IPS DF 4.7 (cell line): ENCODE measurements around the gene CDH6.

Experiments used
- DNase-seq: peaks from one replicate; pipeline ENCODE4 v3.0.0-alpha.2; 2013; ENCODE audit warnings: low spot score; ENCODE audit errors: extremely low read depth

Gene CDH6

GRCh38 chr5:31250201-31250600, 56.7 kb downstream of the CDH6 start:
- no peak for DNase-seq

DNA sequence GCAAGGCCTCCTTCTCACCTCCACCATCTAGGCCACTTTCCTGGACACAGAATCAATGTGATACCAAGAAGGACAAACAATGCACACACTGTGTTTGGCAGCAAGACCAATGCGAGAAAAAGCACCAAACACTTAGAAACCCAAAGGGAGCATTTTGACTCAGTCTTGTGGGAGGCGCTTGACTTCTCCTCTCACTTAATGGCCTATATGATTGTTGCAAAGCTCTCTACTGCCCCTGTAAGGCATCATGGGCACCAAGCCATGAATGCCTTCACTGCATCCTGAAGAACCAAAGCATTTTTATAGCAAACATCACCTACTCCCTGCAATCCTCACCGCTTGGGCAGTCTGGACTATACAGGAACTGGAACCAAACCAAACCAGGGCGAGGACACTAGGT, 57.5 kb downstream of the CDH6 start:
- no peak for DNase-seq

GRCh38 chr5:31255041-31255440, 61.6 kb downstream of the CDH6 start:
- DNase-seq = no peak

- no peak for DNase-seq
Observed at GRCh38 chr5:31268256-31268655, 74.8 kb downstream of the CDH6 start.

- DNase-seq = no peak
Observed at GRCh38 chr5:31268686-31269085, 75.2 kb downstream of the CDH6 start.

- no peak for DNase-seq
Observed at GRCh38 chr5:31269259-31269658, 75.8 kb downstream of the CDH6 start.

- no peak for DNase-seq
Observed at GRCh38 chr5:31270396-31270795, 76.9 kb downstream of the CDH6 start.

GRCh38 chr5:31271567-31271966, 78.1 kb downstream of the CDH6 start:
- no peak for DNase-seq

DNA sequence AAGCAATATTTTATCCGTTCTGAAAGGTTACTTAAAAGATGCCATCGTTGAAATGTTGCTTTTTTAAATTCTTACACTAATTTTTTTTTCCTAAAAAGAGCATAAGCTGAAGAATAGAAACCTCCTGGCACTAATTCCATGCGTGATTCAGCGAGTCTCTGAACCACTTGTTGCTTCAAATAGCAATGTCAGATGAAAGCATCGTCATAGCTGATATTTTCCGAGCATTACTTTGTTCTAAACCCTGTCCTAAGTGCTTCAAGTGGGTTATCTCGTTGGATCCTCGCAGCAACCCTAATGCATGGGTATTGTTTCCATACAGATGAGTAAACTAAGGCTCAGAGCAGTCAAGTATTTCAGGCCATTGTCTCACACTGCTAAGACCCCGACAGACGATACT, 79.7 kb downstream of the CDH6 start:
- no peak for DNase-seq

DNA sequence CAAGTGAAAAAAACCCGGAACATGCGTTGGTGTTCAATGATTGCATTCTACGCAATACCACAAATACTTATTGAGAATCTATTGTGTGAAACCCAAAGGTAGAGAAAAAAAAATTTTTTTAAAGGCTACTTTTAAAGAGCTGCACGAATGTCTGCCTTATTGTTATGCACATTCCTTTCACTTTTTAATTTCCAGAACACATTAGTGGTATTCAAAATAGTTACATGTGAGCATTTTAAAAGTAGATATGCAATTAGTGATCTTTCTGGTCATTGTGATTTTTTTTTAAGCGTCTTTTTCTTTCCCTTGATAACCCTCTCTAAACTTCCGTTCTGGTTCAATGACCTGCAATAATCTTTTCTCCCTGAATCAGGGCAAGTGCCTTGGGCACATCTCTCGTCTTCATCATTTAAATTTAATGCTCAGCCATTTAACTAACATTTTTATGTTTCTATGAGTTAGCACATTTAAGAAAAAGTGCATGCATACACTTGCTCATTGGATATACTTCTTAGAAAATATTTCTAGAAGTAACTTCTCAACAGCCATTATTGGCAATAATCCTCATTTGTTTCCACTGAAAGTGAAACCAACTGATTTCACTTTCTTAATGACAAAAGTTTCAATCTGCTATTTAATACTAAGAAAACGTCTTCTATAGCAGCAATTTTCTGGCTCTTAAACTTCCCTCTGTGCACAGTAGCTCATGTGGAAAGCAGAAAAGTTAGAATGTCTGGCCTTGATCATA, 80.3 kb downstream of the CDH6 start:
- DNase-seq = no peak

- no peak for DNase-seq
Observed at GRCh38 chr5:31280210-31280609, 86.7 kb downstream of the CDH6 start.

GRCh38 chr5:31283326-31283725, 89.8 kb downstream of the CDH6 start:
- DNase-seq = no peak

DNA sequence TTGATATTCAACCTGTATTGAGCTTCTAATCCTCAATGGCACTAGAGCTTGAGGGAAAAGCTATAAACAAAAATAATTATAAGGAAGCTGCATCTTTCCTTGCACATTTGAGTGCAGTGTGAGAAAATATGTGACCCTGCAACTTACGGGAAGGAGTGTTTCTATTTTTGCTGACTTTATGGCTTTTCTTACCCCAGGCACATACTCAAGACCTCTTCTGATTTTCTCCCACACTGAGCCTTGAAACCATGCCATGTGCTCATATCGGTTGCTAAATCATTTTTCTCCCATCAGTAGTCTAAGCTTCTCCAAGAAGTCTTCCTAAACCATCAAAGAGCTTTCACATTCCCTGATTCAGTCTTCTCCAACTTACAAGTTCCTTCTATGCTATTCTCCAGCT, 91.5 kb downstream of the CDH6 start:
- DNase-seq = no peak

GRCh38 chr5:31287985-31288384, 94.5 kb downstream of the CDH6 start:
- no peak for DNase-seq

GRCh38 chr5:31289429-31289828, 95.9 kb downstream of the CDH6 start:
- DNase-seq = no peak

DNA sequence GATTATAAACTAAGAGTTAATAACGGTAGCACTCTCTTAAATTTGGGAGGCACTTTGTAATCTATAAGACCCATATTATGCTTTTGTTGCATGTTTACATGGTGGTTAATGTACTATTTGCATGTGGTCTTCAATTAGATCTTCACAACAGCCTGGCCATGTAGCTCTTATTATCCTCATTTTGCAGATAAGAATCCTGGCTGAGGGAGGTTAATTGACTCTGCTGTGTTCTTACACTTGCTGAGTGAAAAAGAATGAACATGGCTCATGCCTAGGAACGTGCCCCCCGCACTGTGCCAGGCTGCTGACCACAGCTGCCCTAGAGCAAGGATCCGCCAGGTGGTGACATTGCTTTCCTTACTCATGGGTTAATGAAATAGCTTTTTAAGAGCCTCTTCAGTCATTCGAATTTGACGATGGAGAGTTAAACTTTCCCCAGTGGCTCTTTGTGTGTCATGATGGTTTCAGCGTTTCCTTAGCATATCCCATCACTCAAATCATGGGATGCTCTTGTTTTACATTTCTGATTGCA, 97.9 kb downstream of the CDH6 start:
- DNase-seq = no peak

DNA sequence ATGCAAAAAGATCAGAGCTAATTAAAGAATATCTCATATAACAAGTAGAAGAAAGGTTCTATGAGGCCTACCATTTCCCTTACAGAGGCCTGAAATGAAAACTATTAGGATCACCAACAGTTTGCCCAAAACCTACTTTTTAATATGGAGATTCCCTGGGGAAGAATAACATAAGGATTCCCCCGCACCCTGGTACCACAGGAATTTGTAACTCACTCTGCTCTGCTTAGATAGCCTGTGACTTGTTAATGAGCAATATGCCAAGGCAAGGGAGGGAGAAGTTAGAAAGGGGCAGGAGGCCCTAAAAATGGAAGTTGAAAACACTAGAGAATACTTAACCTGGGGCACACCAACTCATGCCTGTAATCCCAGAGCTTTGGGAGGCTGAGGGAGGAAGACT, 107.0 kb downstream of the CDH6 start:
- DNase-seq = no peak

DNA sequence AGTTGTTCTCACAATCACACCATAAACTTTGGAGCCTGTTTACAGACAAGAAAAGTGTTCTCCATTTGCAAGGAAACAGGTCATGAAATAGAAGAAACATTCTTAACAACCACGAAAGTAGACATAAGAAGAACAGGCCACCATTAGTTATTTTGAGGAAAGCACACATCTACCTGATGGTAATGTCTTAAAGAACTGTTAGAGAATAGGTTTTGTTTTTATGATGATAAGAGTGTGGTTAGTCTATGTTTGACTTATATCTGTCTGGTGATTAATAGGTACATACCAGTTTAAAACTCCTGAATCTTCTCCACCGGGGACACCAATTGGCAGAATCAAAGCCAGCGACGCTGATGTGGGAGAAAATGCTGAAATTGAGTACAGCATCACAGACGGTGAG, 108.3 kb downstream of the CDH6 start:
- no peak for DNase-seq

GRCh38 chr5:31303688-31304087, 110.2 kb downstream of the CDH6 start:
- DNase-seq = no peak

DNA sequence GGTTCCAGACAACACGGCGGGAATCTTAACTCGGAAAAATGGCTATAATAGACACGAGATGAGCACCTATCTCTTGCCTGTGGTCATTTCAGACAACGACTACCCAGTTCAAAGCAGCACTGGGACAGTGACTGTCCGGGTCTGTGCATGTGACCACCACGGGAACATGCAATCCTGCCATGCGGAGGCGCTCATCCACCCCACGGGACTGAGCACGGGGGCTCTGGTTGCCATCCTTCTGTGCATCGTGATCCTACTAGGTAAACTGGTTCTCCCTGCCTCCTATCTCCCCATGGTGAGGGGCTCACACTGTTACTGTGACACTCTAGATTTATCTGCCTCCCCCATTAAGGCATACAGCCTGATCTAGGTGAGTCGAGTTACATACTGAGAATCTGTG, 124.2 kb downstream of the CDH6 start:
- no peak for DNase-seq

GRCh38 chr5:31319335-31319734, 125.8 kb downstream of the CDH6 start:
- DNase-seq = no peak

DNA sequence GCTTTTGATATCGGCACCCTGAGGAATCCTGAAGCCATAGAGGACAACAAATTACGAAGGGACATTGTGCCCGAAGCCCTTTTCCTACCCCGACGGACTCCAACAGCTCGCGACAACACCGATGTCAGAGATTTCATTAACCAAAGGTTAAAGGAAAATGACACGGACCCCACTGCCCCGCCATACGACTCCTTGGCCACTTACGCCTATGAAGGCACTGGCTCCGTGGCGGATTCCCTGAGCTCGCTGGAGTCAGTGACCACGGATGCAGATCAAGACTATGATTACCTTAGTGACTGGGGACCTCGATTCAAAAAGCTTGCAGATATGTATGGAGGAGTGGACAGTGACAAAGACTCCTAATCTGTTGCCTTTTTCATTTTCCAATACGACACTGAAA, 129.5 kb downstream of the CDH6 start:
- DNase-seq = no peak

DNA sequence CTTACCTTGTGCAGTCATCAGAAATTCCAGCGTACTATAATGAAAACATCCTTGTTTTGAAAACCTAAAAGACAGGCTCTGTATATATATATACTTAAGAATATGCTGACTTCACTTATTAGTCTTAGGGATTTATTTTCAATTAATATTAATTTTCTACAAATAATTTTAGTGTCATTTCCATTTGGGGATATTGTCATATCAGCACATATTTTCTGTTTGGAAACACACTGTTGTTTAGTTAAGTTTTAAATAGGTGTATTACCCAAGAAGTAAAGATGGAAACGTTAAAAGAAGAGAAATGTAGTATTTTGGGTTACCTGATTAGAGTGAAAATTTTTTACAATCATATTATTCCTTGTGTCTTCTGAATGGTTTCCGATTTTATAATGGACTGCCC, 131.4 kb downstream of the CDH6 start:
- no peak for DNase-seq
